ENCODE data around the gene ELAVL2. TPM values are rescaled to one million over a fixed set of nuclear protein-coding genes. Genes with fewer than 3 reads are reported as not detected.

The ELAVL2 gene
- total RNA-seq, 1 experiment from 2014 or later = 0.18 TPM

GRCh38 chr9:23746317-23746716, 79.7 kb downstream of the ELAVL2 start:
- POLR2A ChIA-PET = no interaction called here
- DNase-seq = no peak
- H3K4me1 Mint-ChIP-seq (ENCODE audit: low read depth, unreplicated experiment) = no peaks in the 10 kb centered on the region
- H3K4me1 ChIP-seq = no peaks in the 10 kb centered on the region
- CTCF ChIA-PET = no interaction called here
- H3K4me3 ChIP-seq (ENCODE audit: low read depth, low read length) = no peak overlapping the region
- H3K27me3 Mint-ChIP-seq (ENCODE audit: insufficient read depth, unreplicated experiment) = no peaks in the 10 kb centered on the region
- no peaks in the 10 kb centered on the region for H3K36me3 Mint-ChIP-seq (ENCODE audit: insufficient read depth, unreplicated experiment)
- no peak overlapping the region for H3K27ac Mint-ChIP-seq (ENCODE audit: unreplicated experiment)
- H3K4me3 Mint-ChIP-seq (ENCODE audit: unreplicated experiment) = no peak overlapping the region
- no peaks in the 10 kb centered on the region for H3K9me3 ChIP-seq
- H3K36me3 ChIP-seq (ENCODE audit: control insufficient read depth, insufficient read depth, low read length) = no peaks in the 10 kb centered on the region
- H3K9me3 Mint-ChIP-seq (ENCODE audit: unreplicated experiment) = no peaks in the 10 kb centered on the region
- TF ChIP-seq CTCF (IDR thresholded peaks at IDR 0.05; ENCODE audit: insufficient read depth in 1 of 2, low read depth in 1 of 2, low read length in 1 of 2, severe bottlenecking in 1 of 2, unreplicated experiment in 1 of 2) = no peak
- no TSS peak for BruUV-seq (replicated peaks)
- intact Hi-C loops (cut with micrococcal nuclease; ENCODE audit: unreplicated experiment) = no loop called here
- no peaks in the 10 kb centered on the region for H3K27me3 ChIP-seq (replicated peaks; ENCODE audit: control insufficient read depth, insufficient read depth, low read length)

- Mint-ChIP-seq H3K27me3 (ENCODE audit: insufficient read depth, unreplicated experiment) (no peaks in the 10 kb centered on the region), H3K36me3 (ENCODE audit: insufficient read depth, unreplicated experiment) (no peaks in the 10 kb centered on the region), H3K9me3 (ENCODE audit: unreplicated experiment) (no peaks in the 10 kb centered on the region), H3K4me3 (ENCODE audit: unreplicated experiment) (no peak overlapping the region), H3K4me1 (ENCODE audit: low read depth, unreplicated experiment) (no peaks in the 10 kb centered on the region), H3K27ac (ENCODE audit: unreplicated experiment) (no peak overlapping the region)
- Histone ChIP-seq H3K36me3 (ENCODE audit: control insufficient read depth, insufficient read depth, low read length) (no peaks in the 10 kb centered on the region), H3K4me3 (ENCODE audit: low read depth, low read length) (no peak overlapping the region), H3K4me1 (no peaks in the 10 kb centered on the region), H3K9me3 (no peaks in the 10 kb centered on the region), H3K27me3 (replicated peaks; ENCODE audit: control insufficient read depth, insufficient read depth, low read length) (no peaks in the 10 kb centered on the region)
- ChIA-PET POLR2A (no interaction called here), CTCF (no interaction called here)
- no TSS peak for BruUV-seq (replicated peaks)
- TF ChIP-seq CTCF (IDR thresholded peaks at IDR 0.05; ENCODE audit: insufficient read depth in 1 of 2, low read depth in 1 of 2, low read length in 1 of 2, severe bottlenecking in 1 of 2, unreplicated experiment in 1 of 2) = no peak
- DNase-seq = no peak
- intact Hi-C loops (cut with micrococcal nuclease; ENCODE audit: unreplicated experiment) = no loop called here
These were observed 83.0 kb downstream of the ELAVL2 start for GRCh38 chr9:23743036-23743435.

- no peak overlapping the region for H3K4me3 Mint-ChIP-seq (ENCODE audit: unreplicated experiment)
- H3K27me3 Mint-ChIP-seq (ENCODE audit: insufficient read depth, unreplicated experiment) = no peaks in the 10 kb centered on the region
- POLR2A ChIA-PET = no interaction called here
- H3K4me3 ChIP-seq (ENCODE audit: low read depth, low read length) = no peak overlapping the region
- CTCF ChIA-PET = no interaction called here
- H3K4me1 Mint-ChIP-seq (ENCODE audit: low read depth, unreplicated experiment) = no peaks in the 10 kb centered on the region
- no peaks in the 10 kb centered on the region for H3K27me3 ChIP-seq (replicated peaks; ENCODE audit: control insufficient read depth, insufficient read depth, low read length)
- DNase-seq = no peak
- intact Hi-C loops (cut with micrococcal nuclease; ENCODE audit: unreplicated experiment) = no loop called here
- H3K4me1 ChIP-seq = no peaks in the 10 kb centered on the region
- H3K27ac Mint-ChIP-seq (ENCODE audit: unreplicated experiment) = no peak overlapping the region
- no peaks in the 10 kb centered on the region for H3K36me3 ChIP-seq (ENCODE audit: control insufficient read depth, insufficient read depth, low read length)
- TF ChIP-seq CTCF (IDR thresholded peaks at IDR 0.05; ENCODE audit: insufficient read depth in 1 of 2, low read depth in 1 of 2, low read length in 1 of 2, severe bottlenecking in 1 of 2, unreplicated experiment in 1 of 2) = no peak
- no peaks in the 10 kb centered on the region for H3K36me3 Mint-ChIP-seq (ENCODE audit: insufficient read depth, unreplicated experiment)
- no TSS peak for BruUV-seq (replicated peaks)
- no peaks in the 10 kb centered on the region for H3K9me3 Mint-ChIP-seq (ENCODE audit: unreplicated experiment)
- H3K9me3 ChIP-seq = no peaks in the 10 kb centered on the region
These were observed 84.7 kb downstream of the ELAVL2 start for GRCh38 chr9:23741351-23741750.

Data from Caco-2 (cell line).